Activated naive CD4-positive, alpha-beta T cell treated with anti-CD3 and anti-CD28 coated beads, Interleukin-2, amount 50 U/mL, for 16 hours (primary cell): ENCODE results near the gene CPSF4.

ENCODE experiments used
- DNase-seq: peaks from one replicate; pipeline ENCODE4 v3.0.0-alpha.2; 2020

The CPSF4 gene

GRCh38 chr7:99438573-99439480 lies at the start of gene CPSF4, which contains the start of gene PTCD1:
TSS of gene CPSF4 (plus strand) at chr7:99438943. CDS start at chr7:99439083, 140 bp downstream.
TSS of gene PTCD1 (minus strand) at chr7:99438798. CDS start at chr7:99435242, 3,556 bp downstream.
- DNase-seq: peak; percentile 94

GRCh38 chr7:99389772-99390171 lies 49.0 kb upstream of the CPSF4 start:
- DNase-seq: no peak

GRCh38 chr7:99390941-99391602 lies 47.7 kb upstream of the CPSF4 start:
- no peak for DNase-seq

GRCh38 chr7:99392046-99392445 lies 46.7 kb upstream of the CPSF4 start:
- no peak for DNase-seq

- DNase-seq: peak; percentile 79
Observed at GRCh38 chr7:99392659-99393354, 45.9 kb upstream of the CPSF4 start.

- no peak for DNase-seq
Observed at GRCh38 chr7:99393355-99394187, 45.2 kb upstream of the CPSF4 start.

GRCh38 chr7:99394188-99394502 lies 44.6 kb upstream of the CPSF4 start:
- no peak for DNase-seq

GRCh38 chr7:99395616-99396327 lies 43.0 kb upstream of the CPSF4 start:
- no peak for DNase-seq

- no peak for DNase-seq
Observed at GRCh38 chr7:99396418-99397296, 42.1 kb upstream of the CPSF4 start.

GRCh38 chr7:99397297-99397983 lies 41.3 kb upstream of the CPSF4 start:
- no peak for DNase-seq

- no peak for DNase-seq
Observed at GRCh38 chr7:99398891-99399445, 39.8 kb upstream of the CPSF4 start.

- DNase-seq: no peak
Observed at GRCh38 chr7:99399597-99399996, 39.1 kb upstream of the CPSF4 start.

GRCh38 chr7:99402854-99403253 lies 35.9 kb upstream of the CPSF4 start:
- no peak for DNase-seq

GRCh38 chr7:99403764-99404163 lies 35.0 kb upstream of the CPSF4 start:
- DNase-seq: no peak

GRCh38 chr7:99404235-99404976 lies 34.3 kb upstream of the CPSF4 start:
- no peak for DNase-seq

GRCh38 chr7:99404977-99405320 lies 33.8 kb upstream of the CPSF4 start:
- no peak for DNase-seq

- DNase-seq: no peak
Observed at GRCh38 chr7:99406557-99406956, 32.2 kb upstream of the CPSF4 start.

GRCh38 chr7:99407872-99408378 lies 30.8 kb upstream of the CPSF4 start:
- peak; percentile 50 for DNase-seq
